Measurements from ENCODE around the gene CEBPZ. TPM values are rescaled to one million over a fixed set of nuclear protein-coding genes. Genes with fewer than 3 reads are reported as not detected.

Gene CEBPZ, protein sequence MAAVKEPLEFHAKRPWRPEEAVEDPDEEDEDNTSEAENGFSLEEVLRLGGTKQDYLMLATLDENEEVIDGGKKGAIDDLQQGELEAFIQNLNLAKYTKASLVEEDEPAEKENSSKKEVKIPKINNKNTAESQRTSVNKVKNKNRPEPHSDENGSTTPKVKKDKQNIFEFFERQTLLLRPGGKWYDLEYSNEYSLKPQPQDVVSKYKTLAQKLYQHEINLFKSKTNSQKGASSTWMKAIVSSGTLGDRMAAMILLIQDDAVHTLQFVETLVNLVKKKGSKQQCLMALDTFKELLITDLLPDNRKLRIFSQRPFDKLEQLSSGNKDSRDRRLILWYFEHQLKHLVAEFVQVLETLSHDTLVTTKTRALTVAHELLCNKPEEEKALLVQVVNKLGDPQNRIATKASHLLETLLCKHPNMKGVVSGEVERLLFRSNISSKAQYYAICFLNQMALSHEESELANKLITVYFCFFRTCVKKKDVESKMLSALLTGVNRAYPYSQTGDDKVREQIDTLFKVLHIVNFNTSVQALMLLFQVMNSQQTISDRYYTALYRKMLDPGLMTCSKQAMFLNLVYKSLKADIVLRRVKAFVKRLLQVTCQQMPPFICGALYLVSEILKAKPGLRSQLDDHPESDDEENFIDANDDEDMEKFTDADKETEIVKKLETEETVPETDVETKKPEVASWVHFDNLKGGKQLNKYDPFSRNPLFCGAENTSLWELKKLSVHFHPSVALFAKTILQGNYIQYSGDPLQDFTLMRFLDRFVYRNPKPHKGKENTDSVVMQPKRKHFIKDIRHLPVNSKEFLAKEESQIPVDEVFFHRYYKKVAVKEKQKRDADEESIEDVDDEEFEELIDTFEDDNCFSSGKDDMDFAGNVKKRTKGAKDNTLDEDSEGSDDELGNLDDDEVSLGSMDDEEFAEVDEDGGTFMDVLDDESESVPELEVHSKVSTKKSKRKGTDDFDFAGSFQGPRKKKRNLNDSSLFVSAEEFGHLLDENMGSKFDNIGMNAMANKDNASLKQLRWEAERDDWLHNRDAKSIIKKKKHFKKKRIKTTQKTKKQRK
- 42.6 TPM for polyA plus RNA-seq (2012; ENCODE audit: low read depth, missing spikeins)

DNA sequence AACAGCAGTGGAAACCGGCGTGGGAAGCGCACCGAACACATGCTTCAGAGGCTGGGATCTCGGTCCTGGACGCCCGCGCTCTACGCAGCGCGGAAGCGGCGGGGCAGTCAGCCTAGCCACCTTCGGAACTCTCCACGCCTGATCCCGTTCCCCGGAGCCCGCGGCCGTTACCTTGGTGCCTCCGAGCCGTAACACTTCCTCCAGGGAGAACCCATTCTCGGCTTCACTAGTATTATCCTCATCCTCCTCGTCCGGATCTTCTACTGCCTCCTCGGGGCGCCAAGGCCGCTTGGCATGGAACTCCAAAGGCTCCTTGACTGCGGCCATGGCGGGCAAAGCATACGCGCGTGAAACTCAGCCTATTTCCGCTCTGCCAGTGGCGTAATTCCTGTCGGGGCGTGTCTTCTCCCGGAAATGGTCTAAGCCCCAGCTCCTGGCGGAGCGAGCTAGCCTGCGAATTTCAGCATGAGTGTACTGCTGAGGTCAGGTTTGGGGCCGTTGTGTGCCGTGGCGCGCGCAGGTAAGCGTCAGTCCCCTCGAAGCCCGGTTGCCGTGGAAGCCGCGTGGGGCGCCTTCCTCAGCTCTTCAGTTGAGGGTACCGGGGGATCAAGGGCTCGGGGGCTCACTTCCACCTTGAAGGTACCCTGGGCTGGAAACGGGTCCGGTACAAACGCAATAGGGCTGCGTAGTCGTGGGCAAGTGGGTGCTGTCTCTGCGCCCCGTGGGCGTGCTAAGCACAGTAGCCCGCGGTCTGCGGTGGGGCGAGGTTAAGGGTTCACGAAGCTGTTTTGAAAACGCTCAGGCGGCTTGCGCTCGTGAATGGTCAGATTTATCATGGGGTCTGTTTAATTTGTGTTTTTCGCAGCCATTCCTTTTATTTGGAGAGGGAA, at the start of gene CEBPZ, which contains the start of gene NDUFAF7:
CEBPZ (minus strand) TSS at position 356 of the 890 bp plus-strand sequence; CDS start at position 327, 29 bp downstream.
NDUFAF7 (plus strand) TSS at position 418 of the 890 bp plus-strand sequence; CDS start at position 466, 48 bp downstream.
- FAIRE-seq (peak; percentile 96), DNase-seq (ENCODE audit: insufficient read length, low spot score) (peak; percentile 77)
- TF ChIP-seq POLR2AphosphoS5 (IDR thresholded peaks at IDR 0.05; ENCODE audit: low read depth, low read length) (peak; percentile 87), POLR2A (IDR thresholded peaks at IDR 0.05; ENCODE audit: low read depth, low read length) (peak; percentile 90), PAX5 (IDR thresholded peaks at IDR 0.05; ENCODE audit: insufficient read depth, low read length, severe bottlenecking) (no peak), TAF1 (IDR thresholded peaks at IDR 0.05; ENCODE audit: low read depth, low read length) (peak; percentile 78), SPI1 (IDR thresholded peaks at IDR 0.05; ENCODE audit: low read depth, low read length) (no peak)

DNA sequence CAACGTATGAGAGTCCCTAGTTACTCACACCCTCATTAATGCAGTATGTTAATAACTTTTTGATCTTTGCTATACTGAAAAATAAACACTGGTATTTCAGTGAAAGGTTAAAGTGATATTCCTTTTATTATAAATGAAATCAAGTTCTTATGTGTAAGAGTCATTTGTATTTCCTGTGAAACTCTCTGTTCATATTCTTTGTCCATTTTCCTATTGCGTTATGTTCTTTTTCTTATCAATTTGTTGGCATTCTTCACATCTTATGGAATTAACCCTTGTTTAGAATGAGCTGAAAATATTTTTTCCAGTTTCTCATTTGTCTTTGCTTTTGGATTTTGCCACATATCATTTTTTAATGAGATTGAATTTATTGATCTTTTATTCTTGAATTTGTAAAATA, 44.9 kb upstream of the CEBPZ start:
- DNase-seq (ENCODE audit: insufficient read length, low spot score) (no peak), FAIRE-seq (no peak)
- no peak for TF ChIP-seq PAX5 (IDR thresholded peaks at IDR 0.05; ENCODE audit: insufficient read depth, low read length, severe bottlenecking)
- no peak for TF ChIP-seq POLR2A (IDR thresholded peaks at IDR 0.05; ENCODE audit: low read depth, low read length)
- TF ChIP-seq TAF1 (IDR thresholded peaks at IDR 0.05; ENCODE audit: low read depth, low read length): no peak
- TF ChIP-seq POLR2AphosphoS5 (IDR thresholded peaks at IDR 0.05; ENCODE audit: low read depth, low read length): no peak
- TF ChIP-seq POU2F2 (IDR thresholded peaks at IDR 0.05; ENCODE audit: low read depth, low read length): no peak
- TF ChIP-seq SPI1 (IDR thresholded peaks at IDR 0.05; ENCODE audit: low read depth, low read length): no peak

DNA sequence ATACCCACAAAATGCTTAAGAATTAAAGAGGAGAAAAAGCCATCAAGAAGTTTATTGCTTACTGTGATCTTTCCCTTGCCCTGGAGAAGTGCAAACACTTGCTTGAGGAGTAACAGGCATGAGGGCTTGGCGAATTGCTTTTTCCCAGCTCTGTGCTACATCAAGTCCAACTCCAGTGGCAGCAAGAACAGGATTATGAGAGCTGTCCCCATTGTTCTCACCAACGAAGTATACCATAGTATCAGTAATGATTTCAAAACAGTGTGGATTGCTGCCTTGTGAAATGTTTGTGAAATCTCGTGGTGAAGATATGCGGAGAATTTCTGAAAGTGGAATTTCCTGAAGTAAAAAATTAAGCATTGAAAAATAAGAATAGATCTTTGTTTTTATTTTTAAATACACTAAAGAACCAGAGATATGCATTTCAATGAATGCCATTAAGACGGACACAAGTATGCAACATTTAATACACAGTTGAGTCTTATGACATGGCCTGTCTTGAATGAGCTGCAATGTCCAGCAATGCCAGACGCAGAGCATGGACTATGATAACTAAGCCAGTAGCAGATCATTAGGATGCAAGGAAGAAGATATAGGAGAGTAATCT, 43.1 kb upstream of the CEBPZ start:
- DNase-seq (ENCODE audit: insufficient read length, low spot score): no peak
- no peak for TF ChIP-seq TAF1 (IDR thresholded peaks at IDR 0.05; ENCODE audit: low read depth, low read length)
- TF ChIP-seq SPI1 (IDR thresholded peaks at IDR 0.05; ENCODE audit: low read depth, low read length): no peak
- TF ChIP-seq POLR2AphosphoS5 (IDR thresholded peaks at IDR 0.05; ENCODE audit: low read depth, low read length): no peak
- TF ChIP-seq PAX5 (IDR thresholded peaks at IDR 0.05; ENCODE audit: insufficient read depth, low read length, severe bottlenecking): no peak
- no peak for TF ChIP-seq POLR2A (IDR thresholded peaks at IDR 0.05; ENCODE audit: low read depth, low read length)
- no peak for TF ChIP-seq POU2F2 (IDR thresholded peaks at IDR 0.05; ENCODE audit: low read depth, low read length)
- FAIRE-seq: no peak

DNA sequence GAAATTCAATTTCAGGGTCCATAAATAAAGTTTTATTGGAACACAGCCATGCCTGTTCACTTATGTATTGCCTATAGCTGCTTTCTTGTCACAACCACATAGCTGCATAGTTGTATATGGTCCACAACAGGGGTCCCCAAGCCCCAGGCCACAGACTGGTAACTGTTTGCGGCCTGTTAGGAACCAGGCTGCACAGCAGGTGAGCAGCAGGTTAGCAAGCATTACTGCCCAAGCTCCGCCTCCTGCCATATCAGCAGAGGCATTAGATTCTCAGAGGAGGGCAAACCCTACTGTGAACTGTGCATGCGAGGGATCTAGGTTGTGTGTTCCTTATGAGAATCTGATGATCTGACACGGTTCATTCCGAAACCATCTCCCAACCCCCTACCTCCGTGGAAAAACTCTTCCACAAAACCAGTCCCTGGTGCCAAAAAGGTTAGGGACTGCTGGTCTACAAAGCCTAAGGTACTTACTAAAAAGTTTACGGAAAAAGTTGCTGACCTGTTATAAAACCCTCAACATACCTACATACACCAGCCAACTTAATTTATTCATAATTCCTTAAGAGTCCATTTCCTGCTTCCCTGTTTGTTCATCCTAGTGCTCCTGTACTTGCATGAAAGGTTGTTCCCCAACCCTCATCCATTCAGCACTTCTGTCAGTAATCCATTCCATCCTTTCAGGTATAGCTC, 40.1 kb upstream of the CEBPZ start:
- no peak for TF ChIP-seq SPI1 (IDR thresholded peaks at IDR 0.05; ENCODE audit: low read depth, low read length)
- TF ChIP-seq PAX5 (IDR thresholded peaks at IDR 0.05; ENCODE audit: insufficient read depth, low read length, severe bottlenecking): no peak
- no peak for FAIRE-seq
- no peak for DNase-seq (ENCODE audit: insufficient read length, low spot score)

DNA sequence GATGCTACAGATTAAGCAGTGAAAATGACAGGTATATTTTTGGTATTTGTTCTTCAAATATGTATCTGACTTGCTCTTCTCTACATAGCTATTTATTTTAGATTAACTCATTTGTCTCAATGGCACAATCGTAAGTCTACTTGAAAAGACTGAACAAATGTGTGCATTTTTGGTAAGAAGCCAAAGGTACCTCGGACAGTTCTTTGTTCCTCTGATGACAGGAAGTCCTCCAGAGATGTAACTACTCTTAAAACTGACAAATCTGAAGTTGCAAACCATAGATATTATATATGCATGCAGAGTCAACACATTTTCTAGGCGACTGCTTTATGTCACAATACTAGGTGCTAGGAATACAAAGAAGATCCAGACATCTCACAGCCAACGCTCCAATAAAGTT, 36.7 kb upstream of the CEBPZ start:
- no peak for DNase-seq (ENCODE audit: insufficient read length, low spot score)
- no peak for FAIRE-seq
- TF ChIP-seq POLR2AphosphoS5 (IDR thresholded peaks at IDR 0.05; ENCODE audit: low read depth, low read length) (no peak), PAX5 (IDR thresholded peaks at IDR 0.05; ENCODE audit: insufficient read depth, low read length, severe bottlenecking) (no peak), TAF1 (IDR thresholded peaks at IDR 0.05; ENCODE audit: low read depth, low read length) (no peak), SPI1 (IDR thresholded peaks at IDR 0.05; ENCODE audit: low read depth, low read length) (no peak), POU2F2 (IDR thresholded peaks at IDR 0.05; ENCODE audit: low read depth, low read length) (no peak), POLR2A (IDR thresholded peaks at IDR 0.05; ENCODE audit: low read depth, low read length) (no peak)

DNA sequence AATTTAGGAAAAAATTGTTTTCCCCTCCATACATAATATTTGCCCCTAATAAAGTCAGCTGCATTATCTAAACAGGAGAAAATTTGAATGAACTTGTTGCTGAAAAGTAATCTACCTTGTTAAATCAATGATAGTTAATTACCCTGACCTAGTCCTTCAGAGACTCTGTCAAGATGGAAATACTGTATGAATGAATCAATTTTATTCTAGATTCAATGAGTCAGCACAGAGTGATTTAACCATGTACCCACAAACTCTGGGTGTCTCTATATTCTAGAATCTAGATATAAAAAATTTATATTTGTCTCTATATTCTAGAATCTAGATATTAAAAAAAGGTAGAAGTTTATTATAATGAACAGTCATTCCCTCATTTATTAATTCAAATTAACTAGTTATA, 36.3 kb upstream of the CEBPZ start:
- no peak for TF ChIP-seq TAF1 (IDR thresholded peaks at IDR 0.05; ENCODE audit: low read depth, low read length)
- TF ChIP-seq SPI1 (IDR thresholded peaks at IDR 0.05; ENCODE audit: low read depth, low read length): no peak
- TF ChIP-seq POLR2A (IDR thresholded peaks at IDR 0.05; ENCODE audit: low read depth, low read length): no peak
- no peak for TF ChIP-seq POU2F2 (IDR thresholded peaks at IDR 0.05; ENCODE audit: low read depth, low read length)
- TF ChIP-seq POLR2AphosphoS5 (IDR thresholded peaks at IDR 0.05; ENCODE audit: low read depth, low read length): no peak
- TF ChIP-seq PAX5 (IDR thresholded peaks at IDR 0.05; ENCODE audit: insufficient read depth, low read length, severe bottlenecking): no peak
- FAIRE-seq: no peak
- no peak for DNase-seq (ENCODE audit: insufficient read length, low spot score)

DNA sequence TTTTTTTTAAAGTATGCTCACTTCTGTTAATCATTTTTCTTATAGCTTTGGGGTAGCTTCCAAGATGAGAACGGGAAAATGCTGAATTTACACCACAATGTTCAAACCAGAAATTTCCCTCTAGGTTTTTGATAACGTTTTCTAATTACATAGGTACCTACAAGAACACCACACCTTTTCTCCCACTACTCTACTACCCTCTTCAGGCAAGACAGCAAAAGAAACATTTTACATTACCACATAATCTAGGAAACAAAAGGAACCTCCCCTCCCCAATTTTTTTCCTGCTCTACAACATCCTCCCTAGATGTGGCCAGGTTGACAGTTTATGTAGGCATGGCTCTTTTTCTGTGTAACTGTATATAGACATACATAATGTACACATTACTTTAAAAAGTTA, 32.4 kb upstream of the CEBPZ start:
- DNase-seq (ENCODE audit: insufficient read length, low spot score): no peak
- TF ChIP-seq PAX5 (IDR thresholded peaks at IDR 0.05; ENCODE audit: insufficient read depth, low read length, severe bottlenecking) (no peak), POU2F2 (IDR thresholded peaks at IDR 0.05; ENCODE audit: low read depth, low read length) (no peak), TAF1 (IDR thresholded peaks at IDR 0.05; ENCODE audit: low read depth, low read length) (no peak), SPI1 (IDR thresholded peaks at IDR 0.05; ENCODE audit: low read depth, low read length) (no peak), POLR2AphosphoS5 (IDR thresholded peaks at IDR 0.05; ENCODE audit: low read depth, low read length) (no peak), POLR2A (IDR thresholded peaks at IDR 0.05; ENCODE audit: low read depth, low read length) (no peak)

More for the DNA sequence above, 32.4 kb upstream of the CEBPZ start:
- FAIRE-seq: no peak
